ENCODE results near the gene EIF4B. TPM values are rescaled to one million over a fixed set of nuclear protein-coding genes. Genes with fewer than 3 reads are reported as not detected.

Gene EIF4B
- total and polyA plus RNA-seq, 2 of the 13 experiments (the other 11 are each of a cell fraction or from before 2014, with no cell fraction given), result 416 to 548 TPM

DNA sequence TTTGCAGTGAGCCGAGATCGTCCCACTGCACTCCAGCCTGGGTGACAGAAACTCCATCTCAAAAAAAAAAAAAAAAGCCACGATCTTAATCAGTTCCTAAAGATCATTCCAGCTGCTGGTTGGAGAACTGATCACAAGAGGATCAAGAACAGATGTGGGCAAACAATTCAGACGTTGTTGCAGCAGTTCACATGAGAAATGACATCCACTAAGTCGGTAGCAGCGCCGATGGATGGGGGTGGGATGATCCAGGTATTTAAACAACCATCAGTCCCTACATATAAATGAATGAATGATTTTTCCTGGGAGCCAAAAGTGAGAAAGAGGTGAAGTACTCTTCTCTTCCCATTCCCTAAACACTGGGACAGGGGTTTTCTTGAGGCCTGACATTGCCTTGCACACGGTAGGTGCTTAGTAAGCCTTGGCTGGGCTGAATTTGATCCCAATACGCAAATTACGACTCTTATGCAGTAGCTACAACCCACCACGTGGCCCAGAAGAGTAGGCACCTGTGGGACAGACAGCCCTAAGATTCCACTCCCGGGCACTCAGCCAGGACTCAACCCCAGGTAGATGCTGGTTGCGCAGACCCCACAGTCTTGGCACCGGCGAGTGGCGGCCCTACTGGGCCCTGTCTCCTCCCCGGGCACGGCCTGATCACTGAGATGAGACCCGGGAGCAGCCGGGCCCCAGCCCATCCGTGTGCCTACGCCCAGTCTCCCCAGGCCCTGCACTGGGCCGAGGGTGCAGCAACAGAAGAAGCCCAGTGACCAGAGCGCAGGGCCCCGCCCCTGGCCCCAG lies 72.4 kb downstream of the EIF4B start (continued):
- TF ChIP-seq, protein P1, sequence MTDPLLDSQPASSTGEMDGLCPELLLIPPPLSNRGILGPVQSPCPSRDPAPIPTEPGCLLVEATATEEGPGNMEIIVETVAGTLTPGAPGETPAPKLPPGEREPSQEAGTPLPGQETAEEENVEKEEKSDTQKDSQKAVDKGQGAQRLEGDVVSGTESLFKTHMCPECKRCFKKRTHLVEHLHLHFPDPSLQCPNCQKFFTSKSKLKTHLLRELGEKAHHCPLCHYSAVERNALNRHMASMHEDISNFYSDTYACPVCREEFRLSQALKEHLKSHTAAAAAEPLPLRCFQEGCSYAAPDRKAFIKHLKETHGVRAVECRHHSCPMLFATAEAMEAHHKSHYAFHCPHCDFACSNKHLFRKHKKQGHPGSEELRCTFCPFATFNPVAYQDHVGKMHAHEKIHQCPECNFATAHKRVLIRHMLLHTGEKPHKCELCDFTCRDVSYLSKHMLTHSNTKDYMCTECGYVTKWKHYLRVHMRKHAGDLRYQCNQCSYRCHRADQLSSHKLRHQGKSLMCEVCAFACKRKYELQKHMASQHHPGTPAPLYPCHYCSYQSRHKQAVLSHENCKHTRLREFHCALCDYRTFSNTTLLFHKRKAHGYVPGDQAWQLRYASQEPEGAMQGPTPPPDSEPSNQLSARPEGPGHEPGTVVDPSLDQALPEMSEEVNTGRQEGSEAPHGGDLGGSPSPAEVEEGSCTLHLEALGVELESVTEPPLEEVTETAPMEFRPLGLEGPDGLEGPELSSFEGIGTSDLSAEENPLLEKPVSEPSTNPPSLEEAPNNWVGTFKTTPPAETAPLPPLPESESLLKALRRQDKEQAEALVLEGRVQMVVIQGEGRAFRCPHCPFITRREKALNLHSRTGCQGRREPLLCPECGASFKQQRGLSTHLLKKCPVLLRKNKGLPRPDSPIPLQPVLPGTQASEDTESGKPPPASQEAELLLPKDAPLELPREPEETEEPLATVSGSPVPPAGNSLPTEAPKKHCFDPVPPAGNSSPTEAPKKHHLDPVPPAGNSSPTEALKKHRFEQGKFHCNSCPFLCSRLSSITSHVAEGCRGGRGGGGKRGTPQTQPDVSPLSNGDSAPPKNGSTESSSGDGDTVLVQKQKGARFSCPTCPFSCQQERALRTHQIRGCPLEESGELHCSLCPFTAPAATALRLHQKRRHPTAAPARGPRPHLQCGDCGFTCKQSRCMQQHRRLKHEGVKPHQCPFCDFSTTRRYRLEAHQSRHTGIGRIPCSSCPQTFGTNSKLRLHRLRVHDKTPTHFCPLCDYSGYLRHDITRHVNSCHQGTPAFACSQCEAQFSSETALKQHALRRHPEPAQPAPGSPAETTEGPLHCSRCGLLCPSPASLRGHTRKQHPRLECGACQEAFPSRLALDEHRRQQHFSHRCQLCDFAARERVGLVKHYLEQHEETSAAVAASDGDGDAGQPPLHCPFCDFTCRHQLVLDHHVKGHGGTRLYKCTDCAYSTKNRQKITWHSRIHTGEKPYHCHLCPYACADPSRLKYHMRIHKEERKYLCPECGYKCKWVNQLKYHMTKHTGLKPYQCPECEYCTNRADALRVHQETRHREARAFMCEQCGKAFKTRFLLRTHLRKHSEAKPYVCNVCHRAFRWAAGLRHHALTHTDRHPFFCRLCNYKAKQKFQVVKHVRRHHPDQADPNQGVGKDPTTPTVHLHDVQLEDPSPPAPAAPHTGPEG (CRISPR knock-in tag; IDR thresholded peaks at IDR 0.05), result no peak
- TF ChIP-seq, protein P2, sequence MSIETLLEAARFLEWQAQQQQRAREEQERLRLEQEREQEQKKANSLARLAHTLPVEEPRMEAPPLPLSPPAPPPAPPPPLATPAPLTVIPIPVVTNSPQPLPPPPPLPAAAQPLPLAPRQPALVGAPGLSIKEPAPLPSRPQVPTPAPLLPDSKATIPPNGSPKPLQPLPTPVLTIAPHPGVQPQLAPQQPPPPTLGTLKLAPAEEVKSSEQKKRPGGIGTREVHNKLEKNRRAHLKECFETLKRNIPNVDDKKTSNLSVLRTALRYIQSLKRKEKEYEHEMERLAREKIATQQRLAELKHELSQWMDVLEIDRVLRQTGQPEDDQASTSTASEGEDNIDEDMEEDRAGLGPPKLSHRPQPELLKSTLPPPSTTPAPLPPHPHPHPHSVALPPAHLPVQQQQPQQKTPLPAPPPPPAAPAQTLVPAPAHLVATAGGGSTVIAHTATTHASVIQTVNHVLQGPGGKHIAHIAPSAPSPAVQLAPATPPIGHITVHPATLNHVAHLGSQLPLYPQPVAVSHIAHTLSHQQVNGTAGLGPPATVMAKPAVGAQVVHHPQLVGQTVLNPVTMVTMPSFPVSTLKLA (IDR thresholded peaks at IDR 0.05), result peak; percentile 78
- TF ChIP-seq, protein P3, sequence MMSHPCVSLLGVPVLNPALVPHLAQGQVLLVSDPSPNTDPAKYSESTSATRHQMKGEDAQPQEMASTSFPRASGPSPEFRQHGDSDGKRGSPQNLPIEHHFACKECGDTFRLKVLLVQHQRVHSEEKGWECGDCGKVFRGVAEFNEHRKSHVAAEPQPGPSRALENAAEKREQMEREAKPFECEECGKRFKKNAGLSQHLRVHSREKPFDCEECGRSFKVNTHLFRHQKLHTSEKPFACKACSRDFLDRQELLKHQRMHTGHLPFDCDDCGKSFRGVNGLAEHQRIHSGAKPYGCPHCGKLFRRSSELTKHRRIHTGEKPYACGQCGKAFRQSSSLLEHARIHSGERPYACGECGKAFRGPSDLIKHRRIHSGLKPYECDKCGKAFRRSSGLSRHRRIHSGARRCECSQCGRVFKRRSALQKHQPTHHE (CRISPR knock-in tag; IDR thresholded peaks at IDR 0.05; ENCODE audit: borderline replicate concordance), result peak; percentile 15; the same call in 1 of the 2 replicates
- TF ChIP-seq KDM3A (CRISPR knock-in tag; IDR thresholded peaks at IDR 0.05; ENCODE audit: low read depth) (no peak), ZNF776 (CRISPR knock-in tag; IDR thresholded peaks at IDR 0.05) (peak; percentile 33), ZSCAN30 (CRISPR knock-in tag; IDR thresholded peaks at IDR 0.05) (no peak), MLLT10 (CRISPR knock-in tag; IDR thresholded peaks at IDR 0.05) (no peak), ELF3 (CRISPR knock-in tag; IDR thresholded peaks at IDR 0.05) (peak; percentile 11; the same call in 1 of the 2 replicates), PLRG1 (conservative IDR thresholded peaks at IDR 0.05) (no peak), ZNF274 (CRISPR knock-in tag; IDR thresholded peaks at IDR 0.05) (0 out of 2 replicates have a peak, but pooled peaks have one; percentile 5), PHF8 (CRISPR knock-in tag; IDR thresholded peaks at IDR 0.05) (peak; percentile 85; the same call in 1 of the 2 replicates), PAF1 (CRISPR knock-in tag; IDR thresholded peaks at IDR 0.05) (no peak), ZBTB1 (CRISPR knock-in tag; IDR thresholded peaks at IDR 0.05; ENCODE audit: borderline replicate concordance) (no peak), CREM (IDR thresholded peaks at IDR 0.05) (no peak), CREM (CRISPR knock-in tag; IDR thresholded peaks at IDR 0.05) (no peak), ZNF788 (CRISPR knock-in tag; IDR thresholded peaks at IDR 0.05; ENCODE audit: borderline replicate concordance) (0 out of 2 replicates have a peak, but pooled peaks have one; percentile 29)
- TF ChIP-seq, protein P4, sequence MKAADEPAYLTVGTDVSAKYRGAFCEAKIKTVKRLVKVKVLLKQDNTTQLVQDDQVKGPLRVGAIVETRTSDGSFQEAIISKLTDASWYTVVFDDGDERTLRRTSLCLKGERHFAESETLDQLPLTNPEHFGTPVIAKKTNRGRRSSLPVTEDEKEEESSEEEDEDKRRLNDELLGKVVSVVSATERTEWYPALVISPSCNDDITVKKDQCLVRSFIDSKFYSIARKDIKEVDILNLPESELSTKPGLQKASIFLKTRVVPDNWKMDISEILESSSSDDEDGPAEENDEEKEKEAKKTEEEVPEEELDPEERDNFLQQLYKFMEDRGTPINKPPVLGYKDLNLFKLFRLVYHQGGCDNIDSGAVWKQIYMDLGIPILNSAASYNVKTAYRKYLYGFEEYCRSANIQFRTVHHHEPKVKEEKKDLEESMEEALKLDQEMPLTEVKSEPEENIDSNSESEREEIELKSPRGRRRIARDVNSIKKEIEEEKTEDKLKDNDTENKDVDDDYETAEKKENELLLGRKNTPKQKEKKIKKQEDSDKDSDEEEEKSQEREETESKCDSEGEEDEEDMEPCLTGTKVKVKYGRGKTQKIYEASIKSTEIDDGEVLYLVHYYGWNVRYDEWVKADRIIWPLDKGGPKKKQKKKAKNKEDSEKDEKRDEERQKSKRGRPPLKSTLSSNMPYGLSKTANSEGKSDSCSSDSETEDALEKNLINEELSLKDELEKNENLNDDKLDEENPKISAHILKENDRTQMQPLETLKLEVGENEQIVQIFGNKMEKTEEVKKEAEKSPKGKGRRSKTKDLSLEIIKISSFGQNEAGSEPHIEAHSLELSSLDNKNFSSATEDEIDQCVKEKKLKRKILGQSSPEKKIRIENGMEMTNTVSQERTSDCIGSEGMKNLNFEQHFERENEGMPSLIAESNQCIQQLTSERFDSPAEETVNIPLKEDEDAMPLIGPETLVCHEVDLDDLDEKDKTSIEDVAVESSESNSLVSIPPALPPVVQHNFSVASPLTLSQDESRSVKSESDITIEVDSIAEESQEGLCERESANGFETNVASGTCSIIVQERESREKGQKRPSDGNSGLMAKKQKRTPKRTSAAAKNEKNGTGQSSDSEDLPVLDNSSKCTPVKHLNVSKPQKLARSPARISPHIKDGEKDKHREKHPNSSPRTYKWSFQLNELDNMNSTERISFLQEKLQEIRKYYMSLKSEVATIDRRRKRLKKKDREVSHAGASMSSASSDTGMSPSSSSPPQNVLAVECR (CRISPR knock-in tag; IDR thresholded peaks at IDR 0.05; ENCODE audit: borderline replicate concordance), result peak; percentile 60; the same call in 1 of the 2 replicates
